Thyroid gland (tissue), 4 donors: ENCODE data around the gene PRKCA. TPM values are rescaled to one million over a fixed set of nuclear protein-coding genes. Genes with fewer than 3 reads are reported as not detected.

Experiments used
- DNase-seq, 2 donors: peaks; one replicate each; pipeline ENCODE4 v3.0.0-alpha.2; 2019
- H3K27ac ChIP-seq, 3 donors: fragments of 200-600 bp; sonication (generic); 1 replicate in 2 of 3; 2 replicates in 1 of 3; pipeline ENCODE4 v1.5.1; 2016 to 2019; ENCODE audit warnings: mild to moderate bottlenecking in 1 of 3, moderate library complexity in 1 of 3
- H3K27me3 ChIP-seq: fragments of 200-600 bp; sonication (generic); one replicate; pipeline ENCODE4 v1.5.1; 2019
- H3K36me3 ChIP-seq, 2 donors: fragments of 200-600 bp; sonication (generic); one replicate each; pipeline ENCODE4 v1.5.1; 2016 to 2019
- H3K4me1 ChIP-seq, 2 donors: fragments of 200-600 bp; sonication (generic); one replicate each; pipeline ENCODE4 v1.5.1; 2017 to 2019
- H3K4me3 ChIP-seq, 3 donors: fragments of 200-600 bp; sonication (generic); replicated peaks in 1 of 3; 1 replicate in 2 of 3; 2 replicates in 1 of 3; pipeline ENCODE4 v1.5.1; 2016; ENCODE audit warnings: mild to moderate bottlenecking in 1 of 3
- H3K9me3 ChIP-seq: fragments of 200-600 bp; sonication (generic); one replicate; pipeline ENCODE4 v1.5.1; 2017
- POLR2A ChIP-seq, 2 donors: fragments of 450-650 bp; IDR thresholded peaks; one replicate each; pipeline ENCODE4 v1.6.1; 2017; ENCODE audit warnings: antibody characterized with exemption in 2 of 2, mild to moderate bottlenecking in 2 of 2, moderate library complexity in 1 of 2
- WGBS, 2 donors: methylation state at CpG; one replicate each; pipeline ENCODE4 v1.1.5; 2017; 5-methylcytosine and 5-hydroxymethylcytosine counted together
- intact Hi-C: fragments of 100-400 bp; cut with DNase I; formaldehyde crosslinking; loops from one replicate; pipeline ENCODE4 v1.15.1; 2023
- total RNA-seq, 4 donors: library from RNA; depleted of rRNA; stranded (reverse); fragments of >200 nt; gene quantifications; one replicate each; pipeline ENCODE4 v1.2.3, GENCODE V29; 2016
- TF ChIP-seq, protein P1 (sequence below), 6 experiments: fragments of 200-600 bp in 3 of 6; fragments of 450-650 bp in 3 of 6; sonication (generic) in 3 of 6; IDR thresholded peaks; one replicate each; pipeline ENCODE4 v1.5.1; 2016 to 2019; ENCODE audit warnings: antibody characterized with exemption in 6 of 6, mild to moderate bottlenecking in 2 of 6, inconsistent platforms in 1 of 6, moderate library complexity in 1 of 6

PRKCA gene
- total RNA-seq, 4 donors from 2014 or later, result 6.7 to 24.2 (median 15.3) TPM

DNA sequence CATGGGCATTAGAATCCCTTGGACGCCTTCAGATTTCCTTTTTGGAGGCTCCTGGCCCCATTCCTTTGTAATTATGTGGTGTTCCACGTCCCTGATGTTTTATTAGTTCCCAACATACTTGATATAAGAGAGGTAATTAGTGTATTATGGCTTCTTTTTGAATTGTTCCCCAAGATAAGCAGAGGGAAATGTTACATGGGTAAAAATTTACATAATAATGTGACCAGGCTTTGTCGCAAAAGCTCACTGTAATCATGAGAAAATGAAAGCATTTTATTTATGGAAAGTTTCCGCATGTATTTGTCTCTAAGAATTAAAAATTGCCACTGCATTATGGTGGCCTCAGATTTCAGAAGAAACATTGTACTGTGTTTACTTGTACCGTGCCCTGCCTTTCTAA is 177.8 kb downstream of the PRKCA start:
- no peak for DNase-seq
- H3K27me3 ChIP-seq, result no peaks in the 10 kb centered on the region
- H3K27ac ChIP-seq, result no peak overlapping the region
- intact Hi-C loops, result no loop called here
- 79 to 91% methylated on average over 5 of the region's 5 CpGs for WGBS, 2 donors
- TF ChIP-seq, protein P1, sequence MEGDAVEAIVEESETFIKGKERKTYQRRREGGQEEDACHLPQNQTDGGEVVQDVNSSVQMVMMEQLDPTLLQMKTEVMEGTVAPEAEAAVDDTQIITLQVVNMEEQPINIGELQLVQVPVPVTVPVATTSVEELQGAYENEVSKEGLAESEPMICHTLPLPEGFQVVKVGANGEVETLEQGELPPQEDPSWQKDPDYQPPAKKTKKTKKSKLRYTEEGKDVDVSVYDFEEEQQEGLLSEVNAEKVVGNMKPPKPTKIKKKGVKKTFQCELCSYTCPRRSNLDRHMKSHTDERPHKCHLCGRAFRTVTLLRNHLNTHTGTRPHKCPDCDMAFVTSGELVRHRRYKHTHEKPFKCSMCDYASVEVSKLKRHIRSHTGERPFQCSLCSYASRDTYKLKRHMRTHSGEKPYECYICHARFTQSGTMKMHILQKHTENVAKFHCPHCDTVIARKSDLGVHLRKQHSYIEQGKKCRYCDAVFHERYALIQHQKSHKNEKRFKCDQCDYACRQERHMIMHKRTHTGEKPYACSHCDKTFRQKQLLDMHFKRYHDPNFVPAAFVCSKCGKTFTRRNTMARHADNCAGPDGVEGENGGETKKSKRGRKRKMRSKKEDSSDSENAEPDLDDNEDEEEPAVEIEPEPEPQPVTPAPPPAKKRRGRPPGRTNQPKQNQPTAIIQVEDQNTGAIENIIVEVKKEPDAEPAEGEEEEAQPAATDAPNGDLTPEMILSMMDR (IDR thresholded peaks at IDR 0.05), result no peak
- TF ChIP-seq POLR2A (IDR thresholded peaks at IDR 0.05), result no peak
- peaks cover 0 to 5% of the 10 kb centered on the region in 2 donors for H3K4me1 ChIP-seq
- H3K9me3 ChIP-seq, result no peaks in the 10 kb centered on the region
- H3K36me3 ChIP-seq, result no peaks in the 10 kb centered on the region
- no peak overlapping the region for H3K4me3 ChIP-seq

DNA sequence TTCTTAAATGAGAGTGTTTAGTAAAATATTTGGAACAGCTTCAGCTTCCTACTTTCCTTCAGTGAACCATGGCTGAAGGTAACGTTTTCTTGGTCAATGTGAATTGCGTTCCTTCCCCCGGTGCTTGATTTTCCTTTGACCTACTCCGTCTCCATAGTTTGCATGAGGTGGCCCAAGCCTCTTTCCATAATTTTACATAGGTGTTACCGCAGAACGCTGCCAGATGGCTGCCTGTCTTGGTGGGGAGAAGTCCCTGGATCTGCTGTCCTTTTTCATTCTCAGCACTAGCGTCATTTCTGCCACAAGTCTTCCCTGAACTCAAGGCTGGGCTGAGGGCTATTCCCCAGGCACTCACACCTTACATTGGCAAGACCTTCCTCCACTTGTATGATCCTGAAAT is 178.4 kb downstream of the PRKCA start:
- Histone ChIP-seq H3K4me1 (peaks cover 0 to 5% of the 10 kb centered on the region in 2 donors), H3K27ac (no peak overlapping the region), H3K27me3 (no peaks in the 10 kb centered on the region), H3K9me3 (no peaks in the 10 kb centered on the region), H3K4me3 (no peak overlapping the region), H3K36me3 (no peaks in the 10 kb centered on the region)
- DNase-seq, result no peak
- 92 to 94% methylated on average over 7 of the region's 7 CpGs for WGBS, 2 donors
- intact Hi-C loops, result no loop called here
- TF ChIP-seq POLR2A (IDR thresholded peaks at IDR 0.05), result no peak
- TF ChIP-seq, protein P1 (IDR thresholded peaks at IDR 0.05), result no peak

DNA sequence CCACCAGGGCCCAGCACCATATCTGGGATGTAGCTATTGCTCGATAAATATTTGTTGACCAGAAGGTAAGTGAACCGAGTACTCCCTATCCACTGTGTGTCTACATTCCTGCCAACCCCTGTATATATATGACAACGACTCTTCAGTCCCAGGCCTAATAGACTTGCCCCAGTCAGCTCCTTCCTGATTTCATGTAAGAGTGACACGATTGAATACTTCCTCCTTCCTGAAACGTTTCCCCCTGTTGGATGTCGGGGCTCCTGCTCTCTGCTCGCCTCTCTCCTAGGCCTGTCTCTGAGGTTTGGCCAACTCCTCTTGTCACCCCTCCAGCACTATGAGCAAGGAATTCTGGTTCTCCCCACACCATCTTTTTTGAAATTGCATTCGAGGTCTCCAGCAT is 178.9 kb downstream of the PRKCA start:
- H3K9me3 ChIP-seq, result no peaks in the 10 kb centered on the region
- DNase-seq, result no peak
- intact Hi-C loops, result no loop called here
- peaks cover 0 to 5% of the 10 kb centered on the region in 2 donors for H3K4me1 ChIP-seq
- no peak overlapping the region for H3K27ac ChIP-seq
- H3K27me3 ChIP-seq, result no peaks in the 10 kb centered on the region
- TF ChIP-seq, protein P1 (IDR thresholded peaks at IDR 0.05), result no peak
- no peak for TF ChIP-seq POLR2A (IDR thresholded peaks at IDR 0.05)
- no peaks in the 10 kb centered on the region for H3K36me3 ChIP-seq
- no peak overlapping the region for H3K4me3 ChIP-seq
- 71% methylated on average over 8 of the region's 8 CpGs for WGBS, 2 donors

DNA sequence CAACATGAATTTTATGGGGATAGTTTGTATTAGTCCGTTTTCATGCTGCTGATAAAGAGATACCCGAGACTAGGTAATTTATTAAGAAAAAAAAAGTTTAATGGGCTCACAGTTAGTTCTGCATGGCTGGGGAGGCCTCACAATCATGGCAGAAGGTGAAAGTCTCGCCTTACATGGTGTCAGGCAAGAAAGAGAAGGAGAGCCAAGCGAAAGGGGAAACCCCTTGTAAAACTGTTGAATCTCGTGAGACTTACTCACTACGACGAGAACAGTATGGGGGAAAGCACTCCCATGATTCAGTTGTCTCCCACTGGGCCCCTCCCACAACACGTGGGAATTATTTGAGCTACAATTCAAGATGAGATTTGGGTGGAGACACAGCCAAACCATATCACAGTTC is 181.5 kb downstream of the PRKCA start:
- no peaks in the 10 kb centered on the region for H3K9me3 ChIP-seq
- DNase-seq, result no peak
- no peak overlapping the region for H3K27ac ChIP-seq
- WGBS, 2 donors, result 85 to 90% methylated on average over 8 of the region's 8 CpGs
- TF ChIP-seq, protein P1 (IDR thresholded peaks at IDR 0.05), result no peak
- no peaks in the 10 kb centered on the region for H3K36me3 ChIP-seq
- no peak overlapping the region for H3K4me3 ChIP-seq
- H3K4me1 ChIP-seq, result no peaks in the 10 kb centered on the region
- H3K27me3 ChIP-seq, result no peaks in the 10 kb centered on the region
- intact Hi-C loops, result no loop called here

DNA sequence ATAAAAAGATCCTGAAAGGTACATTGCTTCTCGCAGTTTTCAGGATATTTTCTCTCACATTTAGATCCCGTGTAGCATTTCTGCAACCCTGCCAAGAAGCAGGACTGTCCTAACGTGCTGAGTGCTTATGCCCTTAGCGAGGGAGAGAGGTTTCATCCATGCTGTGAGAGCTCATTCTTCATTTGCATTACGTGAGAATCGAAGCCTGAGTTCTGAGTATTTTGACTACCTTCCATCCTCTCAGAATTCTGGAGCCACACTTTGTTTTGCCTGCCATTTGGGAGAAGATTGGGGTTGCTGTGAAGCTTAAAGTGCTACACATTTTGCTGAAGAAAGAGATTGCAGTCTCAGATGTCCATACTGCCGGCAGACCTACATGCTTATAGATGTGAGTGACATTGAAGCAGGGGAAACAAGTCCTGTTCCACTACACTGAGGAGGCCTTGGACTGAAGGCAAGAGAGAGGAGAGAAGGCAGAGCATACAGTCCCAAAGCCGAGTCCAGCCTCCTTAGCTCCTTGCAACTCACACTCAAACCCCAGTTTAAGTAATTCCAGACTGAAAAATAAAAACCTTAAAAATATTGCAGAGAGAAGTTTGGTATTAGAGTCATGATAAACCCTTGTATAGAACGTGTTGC is 183.0 kb downstream of the PRKCA start:
- intact Hi-C loops, result no loop called here
- Histone ChIP-seq H3K4me3 (no peak overlapping the region), H3K27ac (no peak overlapping the region), H3K36me3 (no peaks in the 10 kb centered on the region), H3K4me1 (no peaks in the 10 kb centered on the region), H3K9me3 (no peaks in the 10 kb centered on the region), H3K27me3 (no peaks in the 10 kb centered on the region)
- TF ChIP-seq, protein P1 (IDR thresholded peaks at IDR 0.05), result no peak
- no peak for TF ChIP-seq POLR2A (IDR thresholded peaks at IDR 0.05)
- DNase-seq, result no peak
- WGBS, 2 donors, result 66 to 70% methylated on average over 9 of the region's 9 CpGs
